BLaER1 treated with 17β-estradiol and CSF1 and Interleukin-3, amounts not matched to agents 10 nM and 100 nM (cell line): ENCODE data around the gene KMT5C.
"Not testable (repeated sequence)": the region's sequence is repeated elsewhere in the genome, so short reads cannot be mapped to it uniquely, and the experiment has no call there.

Experiments used
- H3K27ac ChIP-seq, 11 experiments: shearing (Covaris generic); formaldehyde crosslinking; 2 replicates each; pipeline ENCODE4 v1.8.1; 2022
- H3K27me3 ChIP-seq, 11 experiments: shearing (Covaris generic); formaldehyde crosslinking; 2 replicates each; pipeline ENCODE4 v1.8.1; 2022
- H3K36me3 ChIP-seq, 11 experiments: shearing (Covaris generic); formaldehyde crosslinking; 2 replicates each; pipeline ENCODE4 v1.8.1; 2022
- H3K4me1 ChIP-seq, 10 experiments: shearing (Covaris generic); formaldehyde crosslinking; 2 replicates each; pipeline ENCODE4 v1.8.1; 2022
- H3K4me2 ChIP-seq, 11 experiments: shearing (Covaris generic); formaldehyde crosslinking; 2 replicates each; pipeline ENCODE4 v1.8.1; 2022
- H3K4me3 ChIP-seq, 10 experiments: shearing (Covaris generic); formaldehyde crosslinking; 2 replicates each; pipeline ENCODE4 v1.8.1; 2022
- H3K9ac ChIP-seq, 11 experiments: shearing (Covaris generic); formaldehyde crosslinking; 2 replicates each; pipeline ENCODE4 v1.8.1; 2022
- H3K9me3 ChIP-seq, 11 experiments: shearing (Covaris generic); formaldehyde crosslinking; replicated peaks in 1 of 11; 2 replicates each; pipeline ENCODE4 v1.8.1; 2022
- H4K20me1 ChIP-seq, 11 experiments: shearing (Covaris generic); formaldehyde crosslinking; 2 replicates each; pipeline ENCODE4 v1.8.1; 2022
- Cebpa-rat ChIP-seq, 11 experiments: shearing (Covaris generic); IDR thresholded peaks; 2 replicates each; pipeline ENCODE4 v1.8.1; 2022

The KMT5C gene

DNA sequence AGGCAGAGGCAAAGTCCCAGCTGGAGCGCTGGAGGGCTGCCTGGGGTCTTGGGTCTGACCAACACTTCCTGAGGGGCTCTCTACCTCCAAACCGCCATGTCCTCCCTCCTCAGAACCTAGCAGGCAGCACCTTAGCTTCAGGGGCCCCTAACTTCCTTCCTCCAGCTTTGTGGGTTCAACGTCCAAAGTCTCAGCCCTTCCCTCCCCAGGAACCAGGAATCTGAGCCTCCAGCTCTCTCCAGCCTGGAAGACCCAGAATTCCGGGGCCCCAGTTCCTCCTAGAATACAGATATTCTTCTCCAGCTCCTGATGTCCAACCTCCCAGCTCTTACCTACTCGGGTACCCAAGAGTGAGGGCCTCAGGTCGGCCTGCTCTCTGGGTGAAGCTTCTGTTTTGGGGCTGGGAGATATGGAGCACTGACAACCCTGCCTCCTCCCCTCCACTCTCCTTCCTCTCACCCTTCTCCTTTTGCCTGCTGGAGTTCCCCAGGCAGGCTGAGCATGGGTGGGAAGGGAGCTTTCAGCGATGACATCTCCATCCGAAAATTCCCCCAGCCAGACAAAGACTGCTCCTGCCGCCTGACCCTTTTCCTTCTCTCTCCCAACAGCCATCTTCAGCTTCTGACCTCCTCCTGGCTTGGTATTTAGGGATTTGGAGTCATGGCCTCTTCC, 18.1 kb upstream of the KMT5C start:
- Histone ChIP-seq H4K20me1 (peaks cover 0 to 20% (median 0%) of the 10 kb centered on the region in 11 experiments; a peak in 3 of 22 replicates), H3K36me3 (peaks cover 0 to 41% (median 0%) of the 10 kb centered on the region in 11 experiments; a peak in 9 of 22 replicates), H3K9ac (peak overlapping the region in 9 of 11 experiments; percentile 4 to 75 (median 44); a peak in 12 of 22 replicates), H3K9me3 (peaks cover 0 to 7% (median 0%) of the 10 kb centered on the region in 11 experiments; a peak in 1 of 22 replicates), H3K4me2 (peak overlapping the region; percentile 58 to 97 (median 82)), H3K4me3 (peak overlapping the region in 5 of 10 experiments; percentile 18 to 63 (median 42); a peak in 9 of 20 replicates), H3K27me3 (no peaks in the 10 kb centered on the region), H3K4me1 (peaks cover 55 to 66% (median 58%) of the 10 kb centered on the region in 10 experiments), H3K27ac (peak overlapping the region in 8 of 11 experiments; percentile 2 to 81 (median 20); a peak in 8 of 22 replicates)
- no peak for TF ChIP-seq Cebpa-rat (IDR thresholded peaks at IDR 0.05)

DNA sequence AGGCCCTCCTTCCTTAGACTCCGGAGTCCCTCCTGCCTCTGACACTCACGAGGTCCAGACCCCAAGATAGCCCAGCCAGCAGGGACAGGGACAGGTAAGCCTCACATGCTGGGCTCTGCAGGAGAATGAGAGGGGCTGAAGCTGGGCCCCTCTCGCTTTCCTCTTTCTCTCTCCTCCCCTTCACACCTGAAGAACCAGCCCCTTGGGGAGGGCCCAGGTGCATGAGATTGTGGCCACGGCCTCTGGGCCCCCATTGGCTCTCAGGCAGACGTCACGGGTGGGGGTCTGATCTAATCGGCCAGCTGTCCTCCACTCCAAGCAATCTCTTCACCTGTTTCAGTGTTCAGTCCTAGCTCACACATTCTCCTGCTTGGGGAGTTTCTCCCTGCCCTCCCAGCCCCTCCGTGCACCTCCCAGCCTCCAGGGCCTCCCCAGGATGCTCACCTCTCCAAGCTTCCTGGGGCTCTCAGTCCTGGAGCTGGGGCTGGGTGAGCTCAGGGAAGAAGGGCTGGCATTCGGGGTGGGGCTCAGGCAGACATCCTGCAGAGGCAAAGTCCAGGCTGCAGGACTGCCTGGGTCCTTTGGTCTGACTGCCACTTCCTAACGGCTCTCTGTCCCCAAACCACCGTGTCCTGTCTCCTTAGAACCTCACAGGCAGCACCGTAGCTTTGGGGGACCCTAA, 17.3 kb upstream of the KMT5C start:
- peak overlapping the region in 9 of 11 experiments; percentile 17 to 81 (median 31); a peak in 11 of 22 replicates for H3K27ac ChIP-seq
- H3K4me2 ChIP-seq, result peak overlapping the region; percentile 58 to 97 (median 82)
- H3K4me3 ChIP-seq, result peak overlapping the region in 5 of 10 experiments; percentile 18 to 63 (median 42); a peak in 9 of 20 replicates
- H3K4me1 ChIP-seq, result peaks cover 57 to 72% (median 64%) of the 10 kb centered on the region in 10 experiments
- H4K20me1 ChIP-seq, result peaks cover 0 to 16% (median 0%) of the 10 kb centered on the region in 11 experiments; a peak in 3 of 22 replicates
- peaks cover 0 to 34% (median 0%) of the 10 kb centered on the region in 11 experiments; a peak in 8 of 22 replicates for H3K36me3 ChIP-seq
- H3K27me3 ChIP-seq, result no peaks in the 10 kb centered on the region
- H3K9ac ChIP-seq, result peak overlapping the region in 8 of 11 experiments; percentile 12 to 75 (median 48); a peak in 11 of 22 replicates
- TF ChIP-seq Cebpa-rat (IDR thresholded peaks at IDR 0.05), result no peak
- peaks cover 0 to 10% (median 0%) of the 10 kb centered on the region in 11 experiments; a peak in 1 of 22 replicates for H3K9me3 ChIP-seq

DNA sequence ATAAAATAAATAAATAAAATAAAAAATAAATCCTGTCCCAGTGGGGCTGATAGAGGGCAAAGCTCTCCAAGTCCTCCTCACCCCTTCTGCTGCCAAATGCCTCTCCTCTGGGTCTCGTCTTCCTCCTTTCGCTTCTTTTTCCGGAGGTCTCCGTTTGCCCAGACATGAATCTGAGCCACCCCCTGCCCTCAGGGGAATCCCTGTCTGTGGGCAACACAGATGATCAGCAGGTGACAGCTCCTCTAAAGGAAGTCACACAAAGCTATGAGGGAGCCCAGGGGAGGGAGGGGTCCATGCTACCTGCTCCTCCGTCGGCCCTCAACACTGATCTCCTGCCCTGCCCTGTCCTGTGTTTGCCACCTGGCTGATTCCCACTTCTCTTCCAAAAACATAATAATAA, 15.0 kb upstream of the KMT5C start:
- H3K4me2 ChIP-seq, result peak overlapping the region; percentile 73 to 97 (median 84)
- no peaks in the 10 kb centered on the region for H3K27me3 ChIP-seq
- peaks cover 0 to 10% (median 0%) of the 10 kb centered on the region in 11 experiments; a peak in 1 of 22 replicates for H3K9me3 ChIP-seq
- peaks cover 0 to 16% (median 0%) of the 10 kb centered on the region in 11 experiments; a peak in 3 of 22 replicates for H4K20me1 ChIP-seq
- H3K4me3 ChIP-seq, result peak overlapping the region in 9 of 10 experiments; percentile 20 to 65 (median 52); a peak in 18 of 20 replicates
- H3K27ac ChIP-seq, result peak overlapping the region; percentile 66 to 90 (median 80)
- H3K9ac ChIP-seq, result peak overlapping the region; percentile 59 to 79 (median 73); a peak in 21 of 22 replicates
- H3K36me3 ChIP-seq, result peaks cover 0 to 10% (median 0%) of the 10 kb centered on the region in 11 experiments; a peak in 8 of 22 replicates
- H3K4me1 ChIP-seq, result peaks cover 57 to 87% (median 74%) of the 10 kb centered on the region in 10 experiments
- no peak for TF ChIP-seq Cebpa-rat (IDR thresholded peaks at IDR 0.05)

DNA sequence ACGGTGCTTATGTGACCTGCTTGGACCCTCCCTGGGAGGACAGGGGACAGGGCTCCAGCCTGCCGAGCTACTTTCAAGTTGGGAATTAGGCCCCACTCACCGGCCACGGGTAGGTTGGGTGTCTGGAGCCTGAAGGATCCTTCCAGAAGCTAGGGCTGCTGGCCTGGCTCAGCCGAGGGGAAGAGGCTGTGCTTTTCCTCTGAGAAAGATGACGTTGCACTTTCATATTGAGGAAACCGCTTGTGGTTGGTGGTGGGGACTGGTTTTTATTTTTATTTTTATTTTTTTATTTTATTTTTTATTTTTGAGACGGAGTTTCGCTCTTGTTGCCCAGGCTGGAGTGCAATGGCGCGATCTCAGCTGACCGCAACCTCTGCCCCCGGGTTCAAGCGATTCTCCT, 14.5 kb upstream of the KMT5C start, which contains the start of gene TMEM150B:
Gene TMEM150B, minus strand, starts transcription at position 170 of the 400 bp plus-strand sequence. CDS start 4,305 bp downstream, outside the sequence.
- no peak for TF ChIP-seq Cebpa-rat (IDR thresholded peaks at IDR 0.05)
- H3K9ac ChIP-seq, result peak within 1 kb of the TSS; percentile 59 to 79 (median 73)
- H3K36me3 ChIP-seq, result peaks cover 0 to 5% (median 0%) of the 10 kb centered on the region in 11 experiments; a peak in 7 of 22 replicates
- peaks cover 57 to 87% (median 76%) of the 10 kb centered on the region in 10 experiments for H3K4me1 ChIP-seq
- peak within 1 kb of the TSS; percentile 66 to 90 (median 80) for H3K27ac ChIP-seq
- H3K27me3 ChIP-seq, result no peaks in the 10 kb centered on the region
- peaks cover 0 to 16% (median 0%) of the 10 kb centered on the region in 11 experiments; a peak in 3 of 22 replicates for H4K20me1 ChIP-seq
- H3K4me2 ChIP-seq, result peak within 1 kb of the TSS; percentile 73 to 97 (median 84)
- H3K4me3 ChIP-seq, result peak within 1 kb of the TSS in 9 of 10 experiments; percentile 20 to 65 (median 52); a peak in 18 of 20 replicates
- H3K9me3 ChIP-seq, result peaks cover 0 to 10% (median 0%) of the 10 kb centered on the region in 11 experiments; a peak in 1 of 22 replicates

DNA sequence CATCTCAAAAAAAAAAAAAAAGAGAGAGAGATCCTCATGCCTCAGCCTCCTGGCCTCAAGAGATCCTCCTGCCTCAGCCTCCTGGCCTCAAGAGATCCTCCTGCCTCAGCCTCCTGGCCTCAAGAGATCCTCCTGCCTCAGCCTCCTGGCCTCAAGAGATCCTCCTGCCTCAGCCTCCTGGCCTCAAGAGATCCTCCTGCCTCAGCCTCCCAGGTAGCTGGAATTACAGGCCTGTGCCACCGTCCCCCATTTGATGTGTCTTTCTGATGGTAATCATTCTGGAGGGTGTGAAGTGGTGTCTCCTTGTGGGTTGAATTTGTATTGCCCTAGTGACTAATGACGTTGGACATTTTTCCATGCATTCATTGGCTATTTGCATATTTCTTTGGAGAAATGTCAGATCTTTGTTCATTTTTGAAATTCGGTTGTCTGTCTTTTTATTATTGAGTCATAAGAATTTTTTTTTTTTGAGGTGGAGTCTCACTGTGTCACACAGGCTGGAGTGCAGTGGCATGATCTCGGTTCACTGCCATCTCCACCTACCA, 10.8 kb upstream of the KMT5C start:
- H3K27me3 ChIP-seq, H3K4me2 ChIP-seq, H3K9ac ChIP-seq, H4K20me1 ChIP-seq, H3K27ac ChIP-seq, H3K4me3 ChIP-seq, H3K36me3 ChIP-seq: not testable (repeated sequence)
- Histone ChIP-seq H3K9me3 (peaks cover 0 to 10% (median 0%) of the 10 kb centered on the region in 11 experiments; a peak in 2 of 22 replicates), H3K4me1 (peaks cover 30 to 87% (median 66%) of the 10 kb centered on the region in 10 experiments)

DNA sequence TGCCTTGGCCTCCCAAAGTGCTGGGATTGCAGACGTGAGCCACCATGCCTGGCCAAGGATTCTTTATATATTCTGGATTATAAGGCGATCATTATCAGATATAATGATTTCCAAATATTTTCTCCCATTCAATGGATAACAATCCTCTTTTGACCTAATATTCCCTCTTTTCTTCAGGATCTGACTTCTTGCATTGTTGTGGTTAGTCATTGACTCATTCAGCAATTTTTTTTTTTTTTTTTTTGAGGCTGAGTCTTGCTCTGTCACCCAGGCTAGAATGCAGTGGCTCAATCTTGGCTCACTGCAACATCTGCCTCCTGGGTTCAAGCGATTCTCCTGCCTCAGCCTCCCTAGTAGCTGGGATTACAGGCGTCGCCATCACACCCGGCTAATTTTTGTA, 9.9 kb upstream of the KMT5C start:
- peak overlapping the region in 5 of 11 experiments; percentile 25 to 46 (median 37); a peak in 7 of 22 replicates for H3K4me2 ChIP-seq
- H3K36me3 ChIP-seq, H3K9me3 ChIP-seq, H3K9ac ChIP-seq, H3K27me3 ChIP-seq, H3K4me3 ChIP-seq, H4K20me1 ChIP-seq: not testable (repeated sequence)
- peak overlapping the region in 3 of 11 experiments; percentile 22 to 26 (median 22); a peak in 3 of 22 replicates for H3K27ac ChIP-seq
- H3K4me1 ChIP-seq, result peaks cover 21 to 84% (median 57%) of the 10 kb centered on the region in 10 experiments

DNA sequence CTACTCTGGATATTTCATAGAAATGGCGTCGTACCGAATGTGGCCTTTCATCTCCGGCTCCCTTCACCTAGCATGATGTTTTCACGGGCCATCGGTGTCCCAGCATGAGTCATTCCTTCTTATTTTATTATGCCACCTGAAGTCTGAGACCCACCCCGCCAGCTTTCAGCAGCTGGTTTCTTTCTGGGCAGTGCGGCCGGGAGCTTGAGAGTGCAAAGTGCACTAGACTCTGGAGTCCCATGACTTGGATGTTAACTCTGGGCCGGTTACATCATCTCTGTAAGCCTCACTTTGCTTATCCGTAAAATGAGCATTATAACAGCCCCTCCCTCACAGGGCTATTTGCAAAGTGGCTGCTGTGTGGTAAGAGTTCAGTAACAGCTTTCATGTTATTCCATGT, 5.8 kb upstream of the KMT5C start:
- H4K20me1 ChIP-seq, result no peaks in the 10 kb centered on the region
- peaks cover 12 to 64% (median 38%) of the 10 kb centered on the region in 10 experiments for H3K4me1 ChIP-seq
- TF ChIP-seq Cebpa-rat (IDR thresholded peaks at IDR 0.05), result no peak
- H3K27me3 ChIP-seq, result no peaks in the 10 kb centered on the region
- no peak overlapping the region for H3K27ac ChIP-seq
- peak overlapping the region in 3 of 11 experiments; percentile 7 to 20 (median 13); a peak in 3 of 22 replicates for H3K4me2 ChIP-seq
- no peak overlapping the region for H3K9ac ChIP-seq
- no peaks in the 10 kb centered on the region for H3K36me3 ChIP-seq
- no peak overlapping the region for H3K4me3 ChIP-seq
- H3K9me3 ChIP-seq, result no peaks in the 10 kb centered on the region; a peak in 1 of 22 replicates

DNA sequence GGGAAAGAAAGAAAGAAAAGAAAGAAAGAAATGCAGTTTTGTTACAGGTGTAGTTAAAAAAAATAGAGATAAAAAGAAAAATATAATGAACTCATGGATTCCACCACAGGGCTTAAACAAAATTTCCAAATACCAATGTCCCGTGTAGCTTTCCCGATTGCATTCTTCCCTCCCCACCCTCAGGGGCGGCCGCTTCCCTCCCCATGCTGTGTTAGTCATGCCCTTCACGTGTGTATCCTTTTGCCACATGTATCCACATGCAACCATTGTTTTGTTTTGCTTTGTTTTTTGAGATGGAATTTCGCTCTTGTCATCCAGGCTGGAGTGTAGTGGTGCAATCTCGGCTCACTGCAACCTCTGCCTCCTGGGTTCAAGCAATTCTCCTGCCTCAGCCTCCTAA, 3.6 kb upstream of the KMT5C start:
- no peak overlapping the region for H3K4me2 ChIP-seq
- H3K27ac ChIP-seq, result no peak overlapping the region
- no peaks in the 10 kb centered on the region for H3K27me3 ChIP-seq
- H3K4me3 ChIP-seq, result no peak overlapping the region
- no peak overlapping the region for H3K9ac ChIP-seq
- H4K20me1 ChIP-seq, result no peaks in the 10 kb centered on the region
- no peaks in the 10 kb centered on the region for H3K36me3 ChIP-seq
- peaks cover 12 to 50% (median 38%) of the 10 kb centered on the region in 10 experiments for H3K4me1 ChIP-seq
- H3K9me3 ChIP-seq, result no peaks in the 10 kb centered on the region; a peak in 1 of 22 replicates
- no peak for TF ChIP-seq Cebpa-rat (IDR thresholded peaks at IDR 0.05)
